GM12875 (cell line): ENCODE measurements around the gene HACL1.
"Not testable (repeated sequence)": the region's sequence is repeated elsewhere in the genome, so short reads cannot be mapped to it uniquely, and the experiment has no call there.

Experiments used
- H3K4me3 ChIP-seq: one replicate; pipeline ENCODE4 v1.5.1; 2011; ENCODE audit warnings: low read depth, low read length, control low read depth
- CTCF ChIP-seq: IDR thresholded peaks from 2 replicates; pipeline ENCODE4 v1.5.1; 2011; ENCODE audit warnings: low read depth, mild to moderate bottlenecking, control low read depth, inconsistent platforms, low read length, moderate library complexity, borderline replicate concordance; ENCODE audit not compliant: insufficient read depth

The HACL1 gene

GRCh38 chr3:15610082-15610759 is 8.9 kb upstream of the HACL1 start:
- TF ChIP-seq CTCF: no peak

GRCh38 chr3:15606434-15606891 is 5.1 kb upstream of the HACL1 start:
- no peak for TF ChIP-seq CTCF
- H3K4me3 ChIP-seq: no peak overlapping the region

More at GRCh38 chr3:15610082-15610759, 8.9 kb upstream of the HACL1 start:
- H3K4me3 ChIP-seq: no peak overlapping the region

GRCh38 chr3:15604584-15604983 is 3.2 kb upstream of the HACL1 start:
- H3K4me3 ChIP-seq: not testable (repeated sequence)

- not testable (repeated sequence) for H3K4me3 ChIP-seq
Measured at GRCh38 chr3:15602816-15603215, 1.4 kb upstream of the HACL1 start.

- H3K4me3 ChIP-seq: peak overlapping the region; percentile 63
- TF ChIP-seq CTCF: no peak
Measured at GRCh38 chr3:15602146-15602536, 772 bp upstream of the HACL1 start.

- H3K4me3 ChIP-seq: peak overlapping the region; percentile 63
- no peak for TF ChIP-seq CTCF
Measured at GRCh38 chr3:15601046-15601398, 347 bp downstream of the HACL1 start.

GRCh38 chr3:15595955-15596354 is 5.4 kb downstream of the HACL1 start:
- no peak overlapping the region for H3K4me3 ChIP-seq
- no peak for TF ChIP-seq CTCF

GRCh38 chr3:15592968-15593367 is 8.4 kb downstream of the HACL1 start:
- H3K4me3 ChIP-seq: no peak overlapping the region
- TF ChIP-seq CTCF: no peak
